GM20431 (cell line): ENCODE measurements around the gene HIVEP1.
"Not testable (repeated sequence)": the region's sequence is repeated elsewhere in the genome, so short reads cannot be mapped to it uniquely, and the experiment has no call there.

Source experiments
- in situ Hi-C: fragments of 300-500 bp; cut with MseI, MboI; formaldehyde crosslinking; loops from one replicate; pipeline ENCODE4 v1.15.0; 2020; ENCODE audit warnings: low sequenced_read_pairs; ENCODE audit not compliant: unreplicated experiment

Gene HIVEP1

GRCh38 chr6:12138936-12139335, 126.8 kb downstream of the HIVEP1 start:
- in situ Hi-C loops, result no loop called here

GRCh38 chr6:12147557-12148316, 135.6 kb downstream of the HIVEP1 start:
- in situ Hi-C loops, result no loop called here

GRCh38 chr6:12148317-12148801, 136.2 kb downstream of the HIVEP1 start:
- in situ Hi-C loops, result no loop called here

GRCh38 chr6:12148841-12149240, 136.7 kb downstream of the HIVEP1 start:
- in situ Hi-C loops, result no loop called here

- in situ Hi-C loops, result no loop called here
Observed at GRCh38 chr6:12149944-12150510, 137.9 kb downstream of the HIVEP1 start.

- in situ Hi-C loops, result no loop called here
Observed at GRCh38 chr6:12150812-12151432, 138.8 kb downstream of the HIVEP1 start.

- in situ Hi-C loops, result no loop called here
Observed at GRCh38 chr6:12151433-12151820, 139.3 kb downstream of the HIVEP1 start.

GRCh38 chr6:12152023-12152970, 140.2 kb downstream of the HIVEP1 start:
- in situ Hi-C loops, result no loop called here

- in situ Hi-C loops, result not testable (repeated sequence)
Observed at GRCh38 chr6:12155769-12156168, 143.7 kb downstream of the HIVEP1 start.

GRCh38 chr6:12158686-12159415, 146.7 kb downstream of the HIVEP1 start:
- in situ Hi-C loops, result no loop called here

GRCh38 chr6:12160326-12160725, 148.2 kb downstream of the HIVEP1 start:
- in situ Hi-C loops, result no loop called here

- in situ Hi-C loops, result no loop called here
Observed at GRCh38 chr6:12162213-12162612, 150.1 kb downstream of the HIVEP1 start.

- in situ Hi-C loops, result no loop called here
Observed at GRCh38 chr6:12163149-12163548, 151.0 kb downstream of the HIVEP1 start.

- in situ Hi-C loops, result no loop called here
Observed at GRCh38 chr6:12163744-12164507, 151.8 kb downstream of the HIVEP1 start.

GRCh38 chr6:12164508-12164770, 152.3 kb downstream of the HIVEP1 start:
- in situ Hi-C loops, result no loop called here

GRCh38 chr6:12165297-12165696, 153.2 kb downstream of the HIVEP1 start:
- in situ Hi-C loops, result no loop called here

- in situ Hi-C loops, result no loop called here
Observed at GRCh38 chr6:12165722-12166280, 153.7 kb downstream of the HIVEP1 start.

GRCh38 chr6:12169377-12169776, 157.3 kb downstream of the HIVEP1 start:
- in situ Hi-C loops, result no loop called here
